GM10266 (cell line): ENCODE measurements around the gene SNAPC4.

ENCODE experiments used
- DNase-seq: peaks from one replicate; pipeline ENCODE4 v3.0.0; 2012; ENCODE audit errors: extremely low spot score
- CTCF ChIP-seq: IDR thresholded peaks from 2 replicates; pipeline ENCODE4 v1.5.1; 2012; ENCODE audit warnings: mild to moderate bottlenecking, low read depth; ENCODE audit not compliant: control insufficient read depth, insufficient read depth; ENCODE audit errors: missing control alignments

Gene SNAPC4

GRCh38 chr9:136403915-136404800 lies 4.2 kb upstream of the SNAPC4 start:
- peak; percentile 76 for DNase-seq
- no peak for TF ChIP-seq CTCF

GRCh38 chr9:136403538-136403914 lies 3.6 kb upstream of the SNAPC4 start:
- TF ChIP-seq CTCF = no peak
- peak; percentile 76 for DNase-seq

- DNase-seq = no peak
- no peak for TF ChIP-seq CTCF
Measured at GRCh38 chr9:136402067-136402466, 2.1 kb upstream of the SNAPC4 start.

GRCh38 chr9:136401173-136401922 lies 1.4 kb upstream of the SNAPC4 start:
- no peak for TF ChIP-seq CTCF
- DNase-seq = no peak

- no peak for TF ChIP-seq CTCF
- peak; percentile 70 for DNase-seq
Measured at GRCh38 chr9:136399176-136400037, 563 bp downstream of the SNAPC4 start.

- no peak for TF ChIP-seq CTCF
- DNase-seq = no peak
Measured at GRCh38 chr9:136398286-136398685, 1.7 kb downstream of the SNAPC4 start.
